Transverse colon (tissue), 4 donors: ENCODE measurements around the gene C16orf96.

ENCODE experiments used
- POLR2AphosphoS5 ChIP-seq, 3 donors: sonication (generic); formaldehyde crosslinking; IDR thresholded peaks; one replicate each; pipeline ENCODE4 v1.6.1; 2016; ENCODE audit warnings: antibody characterized with exemption in 3 of 3
- TF ChIP-seq, protein P1 (sequence below), 5 experiments: fragments of 200-600 bp in 3 of 5; fragments of 450-650 bp in 2 of 5; sonication (generic) in 3 of 5; IDR thresholded peaks; 1 replicate in 2 of 5; 2 replicates in 3 of 5; pipeline ENCODE4 v1.5.1; 2016 to 2017; ENCODE audit warnings: antibody characterized with exemption in 5 of 5, inconsistent platforms in 3 of 5, mild to moderate bottlenecking in 2 of 5, moderate library complexity in 1 of 5

DNA sequence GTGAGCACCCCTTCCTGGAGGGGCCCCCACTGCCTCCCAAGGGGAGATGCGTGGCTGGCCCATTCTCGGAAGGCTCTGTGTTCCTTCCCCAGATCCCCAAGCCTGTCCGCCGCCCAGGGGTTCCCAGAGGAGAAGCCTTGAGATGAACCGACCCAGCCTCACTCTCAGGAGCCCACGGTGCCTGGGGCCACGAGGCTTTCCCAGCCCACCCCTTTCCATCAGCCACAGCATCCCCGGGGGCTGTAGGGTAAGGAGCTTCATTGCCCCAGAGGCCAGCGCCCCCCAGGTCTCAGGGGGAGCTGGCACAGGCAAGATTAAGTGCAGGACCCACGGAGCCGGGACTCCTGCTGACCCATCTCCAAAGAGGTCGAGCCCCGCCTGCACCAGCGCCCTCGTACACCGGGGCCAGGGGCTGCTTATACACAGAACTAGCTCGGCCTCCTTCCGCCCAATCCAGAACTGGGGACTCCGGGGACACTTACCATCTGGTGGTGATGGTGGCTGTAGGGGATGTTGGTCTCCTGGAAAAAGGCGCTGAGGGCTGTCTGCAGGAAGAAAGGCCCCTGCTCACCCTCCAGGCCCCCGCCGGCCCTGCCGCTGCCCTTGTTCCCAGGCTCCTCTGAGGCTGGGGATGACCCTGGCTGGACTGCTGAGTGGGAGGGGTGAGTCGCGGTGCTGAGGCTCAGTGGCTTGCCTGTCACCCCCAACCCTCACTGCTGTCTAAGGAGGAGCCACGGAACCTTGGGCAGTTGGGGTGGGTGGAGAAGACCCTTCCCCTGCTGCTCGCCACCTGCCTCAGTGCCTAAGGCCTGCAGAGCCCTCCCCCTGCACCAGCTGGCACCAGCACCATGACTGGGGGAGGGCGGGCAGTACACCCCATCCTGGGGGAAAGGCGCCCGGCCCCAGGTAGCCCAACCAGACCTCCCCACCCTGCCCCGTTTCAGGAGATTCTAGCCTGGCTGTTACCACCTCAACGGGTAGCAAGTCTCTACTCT is 54.2 kb downstream of the C16orf96 start:
- TF ChIP-seq, protein P1, sequence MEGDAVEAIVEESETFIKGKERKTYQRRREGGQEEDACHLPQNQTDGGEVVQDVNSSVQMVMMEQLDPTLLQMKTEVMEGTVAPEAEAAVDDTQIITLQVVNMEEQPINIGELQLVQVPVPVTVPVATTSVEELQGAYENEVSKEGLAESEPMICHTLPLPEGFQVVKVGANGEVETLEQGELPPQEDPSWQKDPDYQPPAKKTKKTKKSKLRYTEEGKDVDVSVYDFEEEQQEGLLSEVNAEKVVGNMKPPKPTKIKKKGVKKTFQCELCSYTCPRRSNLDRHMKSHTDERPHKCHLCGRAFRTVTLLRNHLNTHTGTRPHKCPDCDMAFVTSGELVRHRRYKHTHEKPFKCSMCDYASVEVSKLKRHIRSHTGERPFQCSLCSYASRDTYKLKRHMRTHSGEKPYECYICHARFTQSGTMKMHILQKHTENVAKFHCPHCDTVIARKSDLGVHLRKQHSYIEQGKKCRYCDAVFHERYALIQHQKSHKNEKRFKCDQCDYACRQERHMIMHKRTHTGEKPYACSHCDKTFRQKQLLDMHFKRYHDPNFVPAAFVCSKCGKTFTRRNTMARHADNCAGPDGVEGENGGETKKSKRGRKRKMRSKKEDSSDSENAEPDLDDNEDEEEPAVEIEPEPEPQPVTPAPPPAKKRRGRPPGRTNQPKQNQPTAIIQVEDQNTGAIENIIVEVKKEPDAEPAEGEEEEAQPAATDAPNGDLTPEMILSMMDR (IDR thresholded peaks at IDR 0.05) = no peak
- TF ChIP-seq POLR2AphosphoS5 (IDR thresholded peaks at IDR 0.05) = no peak
